ENCODE data around the gene STRIT1. TPM values are rescaled to one million over a fixed set of nuclear protein-coding genes. Genes with fewer than 3 reads are reported as not detected.

STRIT1 gene
- total RNA-seq, 1 donor, result not detected

DNA sequence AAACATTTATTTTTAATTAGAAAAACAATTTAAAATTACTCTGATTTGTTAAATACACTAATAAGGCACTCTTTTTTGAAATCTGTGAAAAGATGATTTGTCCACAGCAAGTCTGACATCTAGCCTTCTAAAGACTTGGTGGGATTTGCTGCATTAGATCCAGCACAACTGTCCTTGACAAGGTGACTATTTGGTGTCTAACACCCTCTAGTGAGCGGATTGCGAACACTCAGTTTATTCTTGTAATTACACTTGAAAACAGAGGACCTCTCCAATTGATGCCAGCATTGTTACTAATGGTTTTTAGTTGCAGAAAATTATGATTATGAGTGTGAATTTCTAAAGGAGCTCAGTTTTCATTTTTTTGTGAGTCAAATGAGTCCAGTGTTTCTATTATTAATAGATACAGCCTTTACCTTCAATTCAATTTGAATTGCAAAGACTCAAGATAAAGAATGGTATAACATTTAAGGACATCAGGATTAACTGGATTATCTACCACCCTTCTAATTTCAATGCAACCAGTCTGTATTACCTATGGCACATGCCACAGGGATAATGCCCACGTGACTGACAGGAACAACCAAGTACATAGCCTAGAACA lies 29.7 kb upstream of the STRIT1 start:
- no peaks in the 10 kb centered on the region for H3K4me1 ChIP-seq (ENCODE audit: insufficient read depth, low read length)
- H3K9me3 ChIP-seq (ENCODE audit: low read depth, low read length), result no peaks in the 10 kb centered on the region
- H3K4me3 ChIP-seq (ENCODE audit: low read length), result no peak overlapping the region
- no peaks in the 10 kb centered on the region for H3K27me3 ChIP-seq (ENCODE audit: insufficient read depth, low read length)

DNA sequence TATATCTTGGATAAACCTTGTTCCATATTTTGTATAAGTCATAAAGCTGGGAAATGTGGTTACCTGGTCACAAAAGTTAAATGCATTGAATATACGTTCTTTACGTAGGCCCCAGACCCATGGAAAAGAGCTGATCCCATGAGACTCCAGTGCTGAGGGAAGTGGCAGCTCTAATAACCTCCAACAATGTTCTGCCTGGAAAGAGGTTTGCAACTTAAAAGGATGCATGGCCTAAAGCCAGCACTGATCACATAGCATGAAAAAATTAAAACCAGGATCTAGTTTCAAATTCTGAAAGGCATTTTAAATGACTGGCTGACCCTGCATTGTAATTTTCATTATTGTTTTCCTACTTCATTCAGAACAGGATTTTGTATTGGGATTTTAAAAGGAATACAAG lies 27.9 kb upstream of the STRIT1 start:
- no peaks in the 10 kb centered on the region for H3K9me3 ChIP-seq (ENCODE audit: low read depth, low read length)
- no peaks in the 10 kb centered on the region for H3K4me1 ChIP-seq (ENCODE audit: insufficient read depth, low read length)
- no peaks in the 10 kb centered on the region for H3K27me3 ChIP-seq (ENCODE audit: insufficient read depth, low read length)
- no peak overlapping the region for H3K4me3 ChIP-seq (ENCODE audit: low read length)

DNA sequence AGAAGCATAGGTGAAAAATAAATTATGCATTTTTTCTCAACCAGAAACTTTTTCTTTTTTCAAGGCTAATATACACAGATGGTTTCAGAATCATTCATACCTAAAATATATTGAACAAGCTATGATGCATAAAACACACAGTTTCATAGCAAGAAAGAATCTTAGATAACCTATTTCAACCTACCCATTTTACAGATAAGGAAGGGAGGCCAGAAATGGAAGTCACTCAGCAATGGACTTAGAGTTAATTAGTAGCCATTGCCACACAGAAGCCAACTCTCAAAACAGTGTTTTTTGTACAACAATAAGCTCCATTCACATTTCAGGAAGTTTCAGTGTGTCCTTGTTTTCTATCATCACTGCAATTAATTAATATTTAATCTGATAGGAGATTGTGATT lies 27.5 kb upstream of the STRIT1 start:
- Histone ChIP-seq H3K4me3 (ENCODE audit: low read length) (no peak overlapping the region), H3K9me3 (ENCODE audit: low read depth, low read length) (no peaks in the 10 kb centered on the region), H3K4me1 (ENCODE audit: insufficient read depth, low read length) (no peaks in the 10 kb centered on the region), H3K27me3 (ENCODE audit: insufficient read depth, low read length) (no peaks in the 10 kb centered on the region)

DNA sequence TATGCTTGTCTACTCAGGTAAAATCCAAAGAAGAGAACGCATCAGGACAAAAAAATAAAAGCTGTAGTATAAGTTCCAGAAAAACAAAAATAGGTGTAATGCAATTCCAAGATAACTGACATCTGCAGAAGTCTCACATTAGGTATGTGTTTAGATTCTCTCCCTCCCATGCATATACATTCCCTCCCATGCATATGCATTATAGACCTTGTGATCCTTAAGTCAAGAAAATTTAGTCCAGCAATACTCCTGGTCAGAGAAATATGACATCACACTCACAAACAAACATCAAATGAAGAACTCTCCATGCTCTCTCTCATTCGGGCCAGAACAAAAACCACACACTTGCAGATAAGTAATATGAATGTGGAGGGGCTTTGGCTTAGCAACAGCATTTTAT lies 25.3 kb upstream of the STRIT1 start:
- Histone ChIP-seq H3K9me3 (ENCODE audit: low read depth, low read length) (no peaks in the 10 kb centered on the region), H3K27me3 (ENCODE audit: insufficient read depth, low read length) (no peaks in the 10 kb centered on the region), H3K4me3 (ENCODE audit: low read length) (no peak overlapping the region), H3K4me1 (ENCODE audit: insufficient read depth, low read length) (no peaks in the 10 kb centered on the region)

DNA sequence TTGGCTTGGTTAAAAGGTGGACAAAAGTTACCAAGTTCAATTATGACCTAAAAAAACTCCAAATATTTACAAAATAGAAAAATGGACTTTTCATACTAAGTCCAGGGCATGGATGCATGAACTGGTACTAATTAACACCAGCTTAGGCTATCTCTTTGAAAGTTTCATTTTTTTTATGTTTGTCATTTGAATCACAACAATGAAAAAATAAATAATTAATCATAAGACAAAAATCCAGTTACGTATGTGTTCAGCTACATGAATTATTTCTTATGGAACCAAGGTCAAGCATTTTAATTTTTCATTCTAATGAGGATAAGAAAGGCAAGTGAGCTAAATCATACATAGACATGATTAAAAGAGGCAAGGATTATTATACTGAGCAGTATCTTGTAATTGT lies 23.7 kb upstream of the STRIT1 start:
- no peak overlapping the region for H3K4me3 ChIP-seq (ENCODE audit: low read length)
- no peaks in the 10 kb centered on the region for H3K27me3 ChIP-seq (ENCODE audit: insufficient read depth, low read length)
- no peaks in the 10 kb centered on the region for H3K9me3 ChIP-seq (ENCODE audit: low read depth, low read length)
- no peaks in the 10 kb centered on the region for H3K4me1 ChIP-seq (ENCODE audit: insufficient read depth, low read length)

DNA sequence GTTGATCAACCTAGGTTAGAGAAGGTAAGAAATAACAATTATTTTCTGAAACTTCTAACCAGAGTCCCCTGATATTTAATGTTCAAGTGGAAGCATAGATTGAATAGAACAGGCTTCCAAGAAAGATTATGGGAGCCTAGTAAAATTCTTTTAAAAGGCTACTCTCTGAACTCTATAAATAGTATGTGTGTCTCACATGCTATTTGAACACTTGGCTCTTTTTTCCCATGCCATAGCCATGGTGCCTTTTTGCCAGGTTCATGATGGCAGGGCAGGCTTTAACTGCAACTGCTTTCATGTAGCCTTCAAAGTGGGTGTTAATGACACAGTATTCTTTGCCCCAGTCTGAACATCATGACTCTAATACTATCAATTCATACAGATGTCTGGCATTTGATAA lies 22.9 kb upstream of the STRIT1 start:
- Histone ChIP-seq H3K27me3 (ENCODE audit: insufficient read depth, low read length) (no peaks in the 10 kb centered on the region), H3K4me1 (ENCODE audit: insufficient read depth, low read length) (no peaks in the 10 kb centered on the region), H3K4me3 (ENCODE audit: low read length) (no peak overlapping the region), H3K9me3 (ENCODE audit: low read depth, low read length) (no peaks in the 10 kb centered on the region)

DNA sequence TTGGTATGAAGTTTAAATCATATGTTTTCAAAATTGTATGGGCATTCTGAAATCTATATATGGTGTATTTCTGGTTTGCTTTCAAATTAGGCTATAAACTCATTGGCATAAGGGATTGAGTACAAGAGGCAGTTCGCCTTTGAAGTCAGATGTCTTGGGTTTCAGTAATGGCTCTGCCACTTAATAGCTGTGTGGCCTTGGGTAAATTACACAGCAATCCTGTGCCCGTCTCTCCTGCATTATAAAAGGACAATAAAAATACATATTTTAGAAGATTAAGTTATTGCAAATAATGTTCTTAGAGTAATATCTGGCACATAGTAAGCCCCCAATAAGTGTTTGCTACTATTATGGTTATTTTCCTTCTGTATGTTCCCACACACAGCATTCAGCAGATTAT lies 20.4 kb upstream of the STRIT1 start:
- Histone ChIP-seq H3K27me3 (ENCODE audit: insufficient read depth, low read length) (no peaks in the 10 kb centered on the region), H3K4me3 (ENCODE audit: low read length) (no peak overlapping the region), H3K9me3 (ENCODE audit: low read depth, low read length) (no peaks in the 10 kb centered on the region), H3K4me1 (ENCODE audit: insufficient read depth, low read length) (no peaks in the 10 kb centered on the region)

DNA sequence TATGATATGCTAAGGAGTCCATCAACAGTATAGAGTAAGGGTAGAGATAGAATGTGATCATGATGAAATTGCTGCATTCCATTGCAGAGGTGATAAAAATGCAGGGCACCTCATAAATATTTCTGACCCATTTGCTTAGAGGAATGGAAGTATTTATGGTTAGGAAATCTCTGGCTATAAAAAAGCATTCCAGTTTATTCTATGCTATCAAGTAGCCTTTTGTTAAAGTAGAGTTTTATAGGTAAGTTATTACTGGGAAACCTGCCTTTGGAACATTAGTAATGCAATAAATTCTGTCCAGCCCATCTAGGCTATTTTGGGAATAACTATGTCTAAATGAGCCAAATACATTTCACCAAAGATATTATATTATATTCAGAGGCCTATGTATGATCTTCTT lies 19.8 kb upstream of the STRIT1 start:
- H3K4me3 ChIP-seq (ENCODE audit: low read length), result no peak overlapping the region
- H3K9me3 ChIP-seq (ENCODE audit: low read depth, low read length), result no peaks in the 10 kb centered on the region
- H3K4me1 ChIP-seq (ENCODE audit: insufficient read depth, low read length), result no peaks in the 10 kb centered on the region
- H3K27me3 ChIP-seq (ENCODE audit: insufficient read depth, low read length), result no peaks in the 10 kb centered on the region

DNA sequence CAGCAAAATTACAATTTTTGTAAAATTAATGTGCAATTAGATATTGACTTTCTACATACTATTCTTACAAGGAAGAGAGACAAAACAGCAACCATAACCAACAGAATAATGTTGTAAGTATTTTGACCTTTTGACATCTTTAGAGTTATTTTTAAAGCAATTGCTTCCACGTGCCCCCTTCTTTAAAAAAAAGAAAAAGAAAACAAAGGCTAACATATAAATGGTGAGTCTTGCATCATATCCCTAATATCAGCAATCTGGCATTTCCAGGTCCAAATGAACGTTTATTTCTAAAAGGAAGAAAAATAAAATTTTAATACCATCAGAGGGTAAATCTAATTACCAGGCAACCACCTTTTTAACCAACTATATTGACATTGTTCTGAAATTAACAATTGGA lies 19.3 kb upstream of the STRIT1 start:
- no peak overlapping the region for H3K4me3 ChIP-seq (ENCODE audit: low read length)
- H3K27me3 ChIP-seq (ENCODE audit: insufficient read depth, low read length), result no peaks in the 10 kb centered on the region
- no peaks in the 10 kb centered on the region for H3K4me1 ChIP-seq (ENCODE audit: insufficient read depth, low read length)
- H3K9me3 ChIP-seq (ENCODE audit: low read depth, low read length), result no peaks in the 10 kb centered on the region

DNA sequence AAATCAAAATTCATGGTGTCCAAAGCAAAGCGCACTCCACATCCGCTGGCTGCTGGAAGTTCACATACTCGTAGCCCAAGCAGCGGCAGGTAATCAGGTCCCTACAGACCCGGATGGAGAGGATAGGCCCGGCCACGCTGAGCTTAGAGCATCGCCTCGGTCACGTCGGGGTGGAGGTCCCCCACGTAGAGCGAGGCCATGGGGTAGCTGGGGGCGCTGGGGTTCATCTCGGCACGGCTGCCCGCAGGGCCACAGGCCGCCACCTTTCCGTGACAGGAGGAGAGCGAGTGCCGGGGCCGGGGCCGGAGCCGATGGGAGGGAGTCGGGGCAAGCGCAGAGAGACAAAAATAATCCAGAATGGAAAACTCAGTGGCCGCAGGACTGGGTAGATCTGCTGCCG lies 16.1 kb upstream of the STRIT1 start:
- Histone ChIP-seq H3K4me1 (ENCODE audit: insufficient read depth, low read length) (no peaks in the 10 kb centered on the region), H3K27me3 (ENCODE audit: insufficient read depth, low read length) (no peaks in the 10 kb centered on the region), H3K4me3 (ENCODE audit: low read length) (no peak overlapping the region), H3K9me3 (ENCODE audit: low read depth, low read length) (no peaks in the 10 kb centered on the region)

DNA sequence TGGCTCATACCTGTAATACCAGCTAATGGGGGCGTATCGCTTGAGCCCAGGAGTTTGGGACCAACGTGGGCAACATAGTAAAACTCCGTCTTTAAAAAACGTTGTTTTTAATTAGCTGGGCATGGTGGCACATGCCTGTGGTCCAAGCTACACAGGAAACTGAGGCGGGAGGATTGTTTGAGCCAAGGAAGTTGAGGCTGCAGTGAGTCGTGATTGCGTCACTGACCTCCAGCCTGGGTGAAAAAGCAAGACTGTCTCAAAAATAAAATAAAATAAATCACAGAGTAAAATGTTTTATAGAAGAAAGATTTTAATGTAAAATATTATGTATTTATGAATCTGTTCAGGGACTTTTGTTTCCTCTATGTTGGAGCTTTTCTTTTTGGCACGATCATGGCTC lies 15.3 kb upstream of the STRIT1 start:
- H3K27me3 ChIP-seq (ENCODE audit: insufficient read depth, low read length), result no peaks in the 10 kb centered on the region
- H3K9me3 ChIP-seq (ENCODE audit: low read depth, low read length), result no peaks in the 10 kb centered on the region
- H3K4me1 ChIP-seq (ENCODE audit: insufficient read depth, low read length), result no peaks in the 10 kb centered on the region
- H3K4me3 ChIP-seq (ENCODE audit: low read length), result no peak overlapping the region

DNA sequence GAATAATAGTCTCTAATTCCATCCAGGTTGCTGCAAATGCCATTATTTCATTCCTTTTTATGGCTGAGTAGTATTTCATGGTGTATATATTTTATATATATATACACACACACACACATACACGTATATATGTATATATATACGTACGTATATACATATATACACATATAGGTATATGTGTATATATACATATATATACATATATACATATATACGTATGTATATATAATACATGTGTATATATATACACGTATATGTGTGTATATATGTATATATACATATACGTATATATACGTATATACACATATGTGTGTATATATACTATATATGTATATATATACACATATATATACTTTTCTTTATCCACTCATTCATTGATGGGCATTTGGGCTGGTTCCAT lies 13.7 kb upstream of the STRIT1 start:
- Histone ChIP-seq H3K27me3 (ENCODE audit: insufficient read depth, low read length) (no peaks in the 10 kb centered on the region), H3K4me3 (ENCODE audit: low read length) (no peak overlapping the region), H3K9me3 (ENCODE audit: low read depth, low read length) (no peaks in the 10 kb centered on the region), H3K4me1 (ENCODE audit: insufficient read depth, low read length) (no peaks in the 10 kb centered on the region)

DNA sequence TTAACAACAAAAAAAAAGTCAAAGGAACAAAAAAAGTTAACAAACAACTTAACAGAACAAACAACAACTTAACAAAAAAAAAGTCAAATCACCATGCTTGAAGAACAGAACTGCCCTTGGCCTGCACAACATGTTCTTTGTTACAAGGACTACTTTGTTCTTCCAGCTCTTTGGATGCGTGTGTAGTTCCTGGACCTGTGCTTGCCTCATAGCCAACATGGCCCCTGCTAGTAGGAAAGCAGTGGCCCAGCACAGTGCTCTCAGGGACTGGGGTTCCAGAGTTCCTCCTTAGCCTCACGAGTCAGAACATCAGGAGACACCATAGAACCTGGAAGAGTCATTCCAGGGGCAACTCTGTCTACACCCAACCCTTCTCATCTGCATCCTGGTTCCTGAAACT lies 10.9 kb upstream of the STRIT1 start:
- H3K9me3 ChIP-seq (ENCODE audit: low read depth, low read length), result no peaks in the 10 kb centered on the region
- no peaks in the 10 kb centered on the region for H3K27me3 ChIP-seq (ENCODE audit: insufficient read depth, low read length)
- H3K4me1 ChIP-seq (ENCODE audit: insufficient read depth, low read length), result no peaks in the 10 kb centered on the region
- no peak overlapping the region for H3K4me3 ChIP-seq (ENCODE audit: low read length)

DNA sequence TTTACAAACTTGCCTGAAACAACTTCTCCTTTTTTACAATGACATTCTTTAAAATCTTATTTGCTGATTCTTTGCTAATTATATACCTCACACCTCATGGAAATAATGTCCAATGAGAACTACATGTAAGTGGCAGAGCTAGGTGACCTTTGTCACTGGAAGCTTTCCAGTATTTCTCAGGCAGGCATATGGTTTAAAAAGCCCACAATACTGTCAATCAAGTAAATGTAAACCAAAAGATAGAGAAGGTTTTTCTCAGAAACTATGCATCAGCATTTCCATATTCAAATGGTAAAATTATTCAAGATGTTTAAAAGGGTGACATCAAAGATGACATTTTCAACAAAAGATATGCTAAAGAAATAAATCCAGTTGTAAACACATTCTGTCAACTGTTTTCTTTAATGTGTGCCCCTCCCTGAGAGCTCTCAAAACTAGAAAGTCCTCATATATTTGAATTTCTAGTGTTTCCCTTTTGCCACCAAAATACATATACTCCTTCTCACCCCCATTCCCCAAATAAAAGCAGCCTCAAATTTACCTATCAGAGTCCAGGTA lies 10.1 kb upstream of the STRIT1 start:
- H3K4me3 ChIP-seq (ENCODE audit: low read length), result no peak overlapping the region

DNA sequence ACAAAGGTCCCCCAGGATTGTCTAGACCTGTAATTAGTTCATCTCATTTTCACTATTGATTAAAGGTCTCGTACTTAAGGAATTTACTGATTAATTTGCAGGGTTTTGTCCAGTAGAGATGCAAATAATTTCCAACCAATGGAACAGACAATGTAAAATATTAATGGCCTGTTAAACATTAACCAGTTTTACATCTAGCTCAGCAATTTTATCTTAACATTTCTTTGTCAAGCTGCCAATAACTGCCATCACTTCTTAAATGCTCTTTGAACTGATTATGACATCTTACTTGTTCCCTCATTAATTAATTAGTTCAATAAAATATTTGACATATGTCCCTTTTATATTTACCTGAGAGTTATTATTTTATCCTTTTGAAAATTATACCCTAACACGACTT lies 9.4 kb upstream of the STRIT1 start:
- no peaks in the 10 kb centered on the region for H3K27me3 ChIP-seq (ENCODE audit: insufficient read depth, low read length)
- H3K4me3 ChIP-seq (ENCODE audit: low read length), result no peak overlapping the region
- H3K9me3 ChIP-seq (ENCODE audit: low read depth, low read length), result peaks cover 4% of the 10 kb centered on the region
- H3K4me1 ChIP-seq (ENCODE audit: insufficient read depth, low read length), result no peaks in the 10 kb centered on the region

More for the DNA sequence above, 10.1 kb upstream of the STRIT1 start:
- H3K4me1 ChIP-seq (ENCODE audit: insufficient read depth, low read length), result no peaks in the 10 kb centered on the region
- H3K9me3 ChIP-seq (ENCODE audit: low read depth, low read length), result no peaks in the 10 kb centered on the region
- no peaks in the 10 kb centered on the region for H3K27me3 ChIP-seq (ENCODE audit: insufficient read depth, low read length)

DNA sequence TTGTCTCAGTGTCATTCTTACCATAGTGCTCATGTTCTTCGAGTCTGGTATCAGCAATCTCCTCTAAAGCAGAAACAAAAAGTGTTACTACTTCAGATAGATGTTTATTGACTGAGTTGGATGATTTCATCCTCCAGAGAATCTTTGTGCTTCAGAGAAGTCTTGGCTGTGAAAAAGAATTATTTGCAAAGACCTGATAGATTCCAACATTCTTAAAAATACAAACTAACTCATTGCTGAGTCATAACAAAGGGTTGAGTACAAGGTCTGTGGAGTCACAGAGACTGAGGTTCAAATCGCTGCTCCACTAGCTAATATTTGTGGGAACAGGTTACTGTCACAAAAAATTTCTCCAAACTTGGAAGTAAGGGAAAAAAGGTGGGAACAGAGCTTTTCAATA lies 9.0 kb upstream of the STRIT1 start:
- H3K9me3 ChIP-seq (ENCODE audit: low read depth, low read length), result peaks cover 8% of the 10 kb centered on the region
- H3K27me3 ChIP-seq (ENCODE audit: insufficient read depth, low read length), result no peaks in the 10 kb centered on the region
- no peaks in the 10 kb centered on the region for H3K4me1 ChIP-seq (ENCODE audit: insufficient read depth, low read length)
- H3K4me3 ChIP-seq (ENCODE audit: low read length), result no peak overlapping the region
